AG04450 (cell line): ENCODE measurements around the gene SLC10A7. TPM values are rescaled to one million over a fixed set of nuclear protein-coding genes. Genes with fewer than 3 reads are reported as not detected.

Source experiments
- CTCF ChIA-PET: fragments of 300-600, 350-600 bp; formaldehyde crosslinking; extraction: SDS; loops from one replicate; lab custom pipeline; 2022; ENCODE audit warnings: antibody characterized with exemption, inconsistent platforms; lab: Charles Lee
- POLR2A ChIA-PET: fragments of 350-600 bp; formaldehyde crosslinking; extraction: SDS; loops from one replicate; lab custom pipeline; 2021; ENCODE audit warnings: antibody characterized with exemption, inconsistent platforms; lab: Yijun Ruan, JAX
- DNase-seq: peaks from one replicate; pipeline ENCODE4 v3.0.0-alpha.2; 2011; ENCODE audit warnings: low read depth, low spot score
- H3K27ac ChIP-seq: one replicate; pipeline ENCODE4 v1.5.1; 2012; ENCODE audit warnings: low read depth, low read length, control low read depth
- H3K27me3 ChIP-seq: one replicate; pipeline ENCODE4 v1.6.0; 2012; ENCODE audit warnings: low read length; ENCODE audit not compliant: control insufficient read depth, insufficient read depth
- H3K4me3 ChIP-seq: 2 replicates; pipeline ENCODE4 v1.5.1; 2011; ENCODE audit warnings: mild to moderate bottlenecking, low read depth, low read length, control low read depth
- H3K9me3 ChIP-seq: 2 replicates; pipeline ENCODE4 v1.5.1; 2012; ENCODE audit warnings: low read length; ENCODE audit not compliant: control insufficient read depth, insufficient read depth
- CTCF ChIP-seq: IDR thresholded peaks from 2 replicates; pipeline ENCODE4 v1.5.1; 2011; ENCODE audit warnings: low read depth, low read length, control low read depth, inconsistent platforms
- polyA plus RNA-seq: library from polyadenylated mRNA; depleted of rRNA; stranded (reverse); fragments of >200 nt; gene quantifications from 2 replicates; pipeline ENCODE4 v1.2.3, GENCODE V29; 2011

Gene SLC10A7
- polyA plus RNA-seq, 1 experiment, result 13.8 TPM

DNA sequence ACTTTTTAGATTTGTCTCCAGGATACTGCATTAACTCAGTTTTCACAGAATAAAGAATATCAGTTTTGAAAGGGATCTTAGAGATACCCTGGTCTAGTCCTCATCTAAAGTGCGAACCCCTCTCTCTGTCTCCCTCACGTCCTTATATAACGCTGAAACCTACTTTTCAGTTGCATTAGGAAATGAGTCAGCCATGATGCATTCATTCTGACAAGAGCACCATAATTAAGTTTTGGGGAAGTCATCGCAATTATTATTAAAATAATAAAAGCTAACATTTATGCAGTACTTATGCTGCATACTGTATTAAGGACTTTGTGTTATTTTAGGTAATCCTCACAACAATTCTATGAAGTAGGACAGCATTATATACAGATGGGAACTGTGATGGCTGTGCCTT, 191.3 kb downstream of the SLC10A7 start:
- Histone ChIP-seq H3K27ac (no peak overlapping the region), H3K27me3 (no peaks in the 10 kb centered on the region), H3K4me3 (no peak overlapping the region), H3K9me3 (peaks cover 5% of the 10 kb centered on the region; the same call in 1 of the 2 replicates)
- TF ChIP-seq CTCF, result no peak
- no peak for DNase-seq
- POLR2A ChIA-PET, result no interaction called here
- CTCF ChIA-PET, result interaction anchor here (2.0 to 3.3 kb wide), 2 partner anchors 12 to 766 kb away, joined by 6 to 17 read pairs; no protein-coding TSS in a partner anchor

DNA sequence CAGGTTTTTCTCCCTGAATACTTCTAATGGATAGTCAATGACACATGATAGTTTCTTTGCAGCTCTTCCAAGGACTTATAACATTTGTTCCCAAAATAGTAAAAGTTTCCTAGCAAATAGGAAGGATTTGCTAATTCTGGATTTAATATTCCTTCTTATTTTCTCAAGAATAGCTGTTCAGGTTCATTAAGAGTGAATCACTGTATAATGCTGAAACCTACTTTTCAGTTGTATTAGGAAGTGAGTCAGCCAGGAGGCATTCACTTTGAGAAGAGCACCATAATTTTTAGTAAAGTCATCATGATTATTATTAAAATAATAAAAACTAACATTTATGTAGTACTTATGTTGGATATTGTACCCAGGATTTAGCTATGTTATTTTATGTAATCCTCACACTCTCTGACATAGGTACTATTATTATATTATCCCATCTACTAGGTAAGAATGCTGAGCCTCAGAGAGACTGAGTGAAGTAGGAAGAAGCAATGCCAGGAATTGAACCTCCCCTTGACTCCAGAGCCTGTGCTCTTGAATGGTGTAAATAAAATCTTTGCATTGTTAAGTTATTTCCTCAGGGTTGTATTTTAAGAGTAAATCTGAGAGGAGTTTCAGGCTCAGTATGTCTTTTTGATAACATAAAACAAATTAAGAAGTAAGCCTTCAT, 192.6 kb downstream of the SLC10A7 start:
- H3K27ac ChIP-seq, result peak overlapping the region; percentile 77
- TF ChIP-seq CTCF, result no peak
- H3K9me3 ChIP-seq, result peaks cover 5% of the 10 kb centered on the region; the same call in 1 of the 2 replicates
- ChIA-PET CTCF (interaction anchor here (1.4 to 3.3 kb wide), 4 partner anchors 9 to 768 kb away, joined by 3 to 17 read pairs (median 5); no protein-coding TSS in a partner anchor), POLR2A (interaction anchor here (0.5 to 0.7 kb wide), 2 partner anchors 111 to 784 kb away, joined by 3 to 4 read pairs; no protein-coding TSS in a partner anchor)
- H3K4me3 ChIP-seq, result no peak overlapping the region
- no peaks in the 10 kb centered on the region for H3K27me3 ChIP-seq
- peak; percentile 38 for DNase-seq

DNA sequence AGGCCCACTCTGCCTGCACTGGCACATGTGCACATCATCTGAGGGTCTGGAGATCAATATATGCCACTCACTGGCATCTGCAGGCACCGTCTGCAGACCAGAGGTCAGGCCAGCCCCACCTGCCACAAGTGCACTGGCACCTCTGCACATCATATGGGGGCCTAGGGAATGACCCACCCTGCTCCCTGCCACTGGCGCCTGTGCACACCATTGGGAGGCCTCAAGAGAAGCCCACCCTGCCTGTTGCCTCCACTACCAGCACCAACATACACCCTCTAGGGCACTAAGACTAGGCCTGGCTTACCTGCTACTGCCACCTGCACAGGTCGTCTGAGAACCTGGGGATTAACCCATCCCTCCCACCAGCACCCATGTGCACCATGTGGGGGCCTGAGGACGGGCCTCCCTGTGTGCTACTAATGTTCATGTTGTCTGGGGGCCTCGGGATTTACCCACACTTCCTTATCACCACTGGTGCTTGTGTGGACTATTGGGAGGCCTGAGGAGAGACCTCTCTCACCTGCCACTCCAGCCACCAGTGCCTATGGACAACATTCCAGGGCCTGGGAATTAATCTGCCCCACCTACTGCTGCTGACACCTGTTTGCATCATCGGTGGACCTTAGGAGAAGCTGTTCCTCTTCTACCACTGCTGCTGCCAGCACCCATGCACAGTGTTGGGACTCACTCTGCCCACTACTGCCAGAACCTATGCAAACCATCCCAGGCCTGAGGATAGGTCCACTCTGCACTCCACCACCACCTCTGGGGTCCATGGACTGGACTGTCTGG, 193.7 kb downstream of the SLC10A7 start:
- POLR2A ChIA-PET, result no interaction called here
- TF ChIP-seq CTCF, result no peak
- no peak for DNase-seq
- H3K9me3 ChIP-seq, result peaks cover 5% of the 10 kb centered on the region; the same call in 1 of the 2 replicates
- H3K4me3 ChIP-seq, result no peak overlapping the region
- peak overlapping the region; percentile 65 for H3K27ac ChIP-seq
- no peaks in the 10 kb centered on the region for H3K27me3 ChIP-seq
- CTCF ChIA-PET, result interaction anchor here (1.4 to 3.3 kb wide), 3 partner anchors 11 to 68 kb away, joined by 3 to 17 read pairs (median 4); no protein-coding TSS in a partner anchor

GRCh38 chr4:146318894-146319293, 202.8 kb downstream of the SLC10A7 start:
- Histone ChIP-seq H3K27me3 (no peaks in the 10 kb centered on the region), H3K9me3 (no peaks in the 10 kb centered on the region), H3K27ac (no peak overlapping the region), H3K4me3 (no peak overlapping the region)
- POLR2A ChIA-PET, result no interaction called here
- no peak for TF ChIP-seq CTCF
- no peak for DNase-seq
- CTCF ChIA-PET, result no interaction called here
